Glutamatergic neuron (in vitro differentiated cells): ENCODE measurements around the gene ZFYVE21. TPM values are rescaled to one million over a fixed set of nuclear protein-coding genes. Genes with fewer than 3 reads are reported as not detected.

Experiments
- DNase-seq: peaks from one replicate; pipeline ENCODE4 v3.0.0; 2022
- H3K27ac Mint-ChIP-seq: one replicate; pipeline ENCODE4 v1.8.0; 2020; ENCODE audit warnings: mild to moderate bottlenecking, mixed read lengths, inconsistent platforms; ENCODE audit not compliant: unreplicated experiment
- H3K27me3 Mint-ChIP-seq: one replicate; pipeline ENCODE4 v1.8.0; 2020; ENCODE audit warnings: mild to moderate bottlenecking, moderate library complexity, mixed read lengths, inconsistent platforms; ENCODE audit not compliant: unreplicated experiment
- H3K36me3 Mint-ChIP-seq: one replicate; pipeline ENCODE4 v1.8.0; 2020; ENCODE audit warnings: mild to moderate bottlenecking, mixed read lengths, inconsistent platforms; ENCODE audit not compliant: unreplicated experiment
- H3K4me1 Mint-ChIP-seq: one replicate; pipeline ENCODE4 v1.8.0; 2020; ENCODE audit warnings: mild to moderate bottlenecking, low read depth, mixed read lengths, inconsistent platforms; ENCODE audit not compliant: unreplicated experiment
- H3K4me3 Mint-ChIP-seq: one replicate; pipeline ENCODE4 v1.8.0; 2020; ENCODE audit warnings: mild to moderate bottlenecking, mixed read lengths, inconsistent platforms; ENCODE audit not compliant: unreplicated experiment
- H3K9me3 Mint-ChIP-seq: one replicate; pipeline ENCODE4 v1.8.0; 2020; ENCODE audit warnings: mild to moderate bottlenecking, moderate library complexity, mixed read lengths, inconsistent platforms; ENCODE audit not compliant: unreplicated experiment
- CTCF ChIP-seq: fragments of 200-600 bp; sonication (generic); IDR thresholded peaks from one replicate; pipeline ENCODE4 v1.5.0; 2021; ENCODE audit not compliant: partially characterized antibody, unreplicated experiment
- total RNA-seq: library from RNA; stranded (reverse); fragmentation: NEBNext Ultra II Directional; extraction: Animal tissue kit (Norgen Biotek cat#: 25700); gene quantifications from one replicate; pipeline ENCODE4 v1.2.1, GENCODE V29; 2021; ENCODE audit not compliant: unreplicated experiment

ZFYVE21 gene
- total RNA-seq, 1 donor from 2014 or later: 49.1 TPM

DNA sequence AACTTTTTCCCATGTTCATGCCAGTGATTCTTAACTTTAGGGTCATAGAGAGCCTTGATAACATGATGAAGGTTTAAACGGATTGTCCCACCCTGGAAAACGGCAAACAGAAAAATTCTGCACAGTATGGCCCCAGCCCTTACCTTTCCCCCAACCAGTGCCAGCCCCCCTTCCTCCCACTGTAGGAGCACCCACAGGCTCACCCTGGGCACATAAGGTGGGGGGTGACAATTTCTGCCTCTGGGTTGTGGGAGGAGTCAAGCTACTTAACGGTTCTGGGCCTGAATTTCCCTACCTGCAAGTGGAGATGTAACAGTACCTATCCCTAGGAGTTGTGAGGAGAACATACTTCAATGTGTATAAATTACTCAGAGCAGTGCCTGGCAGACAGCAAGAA lies 18.4 kb upstream of the ZFYVE21 start:
- H3K27ac Mint-ChIP-seq: peak overlapping the region; percentile 72
- H3K9me3 Mint-ChIP-seq: peaks cover 33% of the 10 kb centered on the region
- H3K4me1 Mint-ChIP-seq: peaks cover 32% of the 10 kb centered on the region
- peaks cover 25% of the 10 kb centered on the region for H3K27me3 Mint-ChIP-seq
- DNase-seq: no peak
- no peak for TF ChIP-seq CTCF
- H3K4me3 Mint-ChIP-seq: peak overlapping the region; percentile 20
- no peaks in the 10 kb centered on the region for H3K36me3 Mint-ChIP-seq

DNA sequence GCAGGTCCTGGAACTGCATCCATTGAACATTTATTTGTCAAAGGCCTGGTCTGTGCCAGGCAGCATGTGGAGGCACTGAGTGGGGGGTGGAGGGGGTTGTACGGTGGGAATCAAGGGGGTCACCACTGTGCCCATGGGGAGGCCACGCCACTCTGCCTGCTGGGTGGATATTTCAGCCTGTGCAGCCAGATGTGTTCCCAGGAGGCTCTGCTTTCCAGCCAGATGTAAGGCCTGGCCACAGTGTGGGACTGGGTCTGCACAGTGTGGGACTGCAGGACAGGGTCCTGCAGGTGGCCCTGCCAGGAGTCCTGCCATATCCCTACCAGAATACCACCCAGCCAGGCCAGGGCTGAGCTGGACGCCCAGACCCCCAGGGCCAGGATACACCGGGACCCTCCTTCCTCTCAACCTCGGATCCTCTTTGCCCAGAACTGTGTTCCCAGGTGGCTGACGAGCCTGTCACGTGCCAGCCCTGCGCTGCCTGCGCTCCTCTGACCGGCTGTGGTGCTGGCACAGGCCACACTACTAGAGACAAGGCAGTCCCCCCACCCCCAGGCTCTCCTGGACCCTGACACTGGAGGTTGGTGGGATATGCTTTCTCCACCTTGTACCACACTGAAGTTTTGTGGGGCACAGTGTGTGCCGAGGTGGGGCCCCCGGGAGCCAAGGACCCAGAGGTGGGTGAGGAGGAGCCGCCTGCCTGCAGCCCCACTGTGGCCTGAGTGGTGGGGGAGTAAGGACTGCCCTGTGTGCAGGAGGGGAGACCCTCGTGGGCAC lies 17.8 kb upstream of the ZFYVE21 start:
- peaks cover 33% of the 10 kb centered on the region for H3K4me1 Mint-ChIP-seq
- TF ChIP-seq CTCF: no peak
- no peaks in the 10 kb centered on the region for H3K36me3 Mint-ChIP-seq
- H3K27ac Mint-ChIP-seq: peak overlapping the region; percentile 72
- H3K9me3 Mint-ChIP-seq: peaks cover 37% of the 10 kb centered on the region
- no peak for DNase-seq
- peaks cover 28% of the 10 kb centered on the region for H3K27me3 Mint-ChIP-seq
- H3K4me3 Mint-ChIP-seq: no peak overlapping the region

DNA sequence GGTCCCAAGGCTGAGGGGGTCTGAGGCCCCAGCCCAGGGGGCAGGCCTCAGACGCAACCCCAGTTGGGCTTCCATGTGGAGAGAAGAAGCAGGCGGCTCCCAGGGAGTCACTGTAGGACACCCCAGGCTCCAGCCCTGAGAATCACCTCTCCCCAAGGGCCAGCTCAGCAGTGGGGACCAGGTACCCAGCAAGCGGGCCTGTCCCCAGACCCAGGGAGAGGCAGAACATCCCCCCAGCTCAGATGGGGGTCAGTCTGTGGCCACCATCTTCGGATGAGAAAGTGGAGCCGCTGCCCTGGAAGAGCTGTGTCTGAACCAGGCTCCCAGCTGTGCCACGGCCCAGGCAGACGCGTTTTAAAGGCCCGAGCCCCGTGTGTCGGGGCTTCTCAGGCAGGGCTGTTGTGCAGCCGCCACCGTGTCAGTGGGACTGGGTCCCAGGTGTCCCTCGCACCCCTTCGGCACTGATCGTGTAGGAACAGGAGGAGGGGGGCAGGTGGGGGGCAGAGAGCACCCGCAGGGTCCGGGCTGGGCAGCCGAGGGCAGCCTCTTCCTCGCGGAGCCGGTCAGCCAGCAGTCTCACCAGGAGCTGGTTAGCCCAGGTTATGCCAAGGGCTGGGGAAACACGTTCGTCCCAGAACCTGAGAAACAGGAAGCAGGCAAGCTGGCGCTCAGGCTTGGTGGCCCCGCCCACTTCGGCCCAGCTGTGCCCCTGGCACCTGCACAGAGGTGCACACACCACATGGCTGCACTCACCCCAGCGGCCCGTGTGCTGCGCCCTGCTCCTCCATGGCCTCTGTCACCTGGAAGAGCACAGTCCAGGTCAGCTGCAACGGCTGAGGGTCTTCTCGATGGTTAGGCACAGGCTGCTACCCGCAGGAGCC lies 17.0 kb upstream of the ZFYVE21 start:
- Mint-ChIP-seq H3K4me3 (no peak overlapping the region), H3K27me3 (peaks cover 33% of the 10 kb centered on the region), H3K4me1 (peaks cover 40% of the 10 kb centered on the region), H3K36me3 (no peaks in the 10 kb centered on the region), H3K27ac (no peak overlapping the region), H3K9me3 (peaks cover 42% of the 10 kb centered on the region)
- TF ChIP-seq CTCF: no peak
- DNase-seq: no peak

GRCh38 chr14:103699261-103699661 lies 16.3 kb upstream of the ZFYVE21 start:
- no peak for DNase-seq
- Mint-ChIP-seq H3K27me3 (peaks cover 34% of the 10 kb centered on the region), H3K27ac (peak overlapping the region; percentile 64), H3K4me3 (no peak overlapping the region), H3K9me3 (peaks cover 47% of the 10 kb centered on the region), H3K4me1 (peaks cover 44% of the 10 kb centered on the region), H3K36me3 (no peaks in the 10 kb centered on the region)
- no peak for TF ChIP-seq CTCF
